NT2/D1 (cell line): Measurements from ENCODE around the gene MYBPH.

Source experiments
- DNase-seq: peaks from one replicate; pipeline ENCODE4 v3.0.0-alpha.2; 2011; ENCODE audit warnings: low read depth, low spot score
- H3K27me3 ChIP-seq: 2 replicates; pipeline ENCODE4 v1.6.0; 2011; ENCODE audit warnings: mild to moderate bottlenecking; ENCODE audit not compliant: insufficient read length, insufficient read depth
- H3K36me3 ChIP-seq: 2 replicates; pipeline ENCODE4 v1.6.1; 2011; ENCODE audit warnings: mild to moderate bottlenecking, low read length, mixed read lengths; ENCODE audit not compliant: insufficient read depth, insufficient read length
- H3K4me1 ChIP-seq: 2 replicates; pipeline ENCODE4 v1.5.1; 2011; ENCODE audit not compliant: insufficient read depth, insufficient read length
- H3K4me3 ChIP-seq: 2 replicates; pipeline ENCODE4 v1.5.1; 2011; ENCODE audit warnings: low read depth; ENCODE audit not compliant: insufficient read length
- H3K9ac ChIP-seq: 2 replicates; pipeline ENCODE4 v1.6.0; 2011; ENCODE audit warnings: low read depth; ENCODE audit not compliant: insufficient read length
- H3K9me3 ChIP-seq: 2 replicates; pipeline ENCODE4 v1.5.1; 2011; ENCODE audit warnings: mild to moderate bottlenecking, low read length; ENCODE audit not compliant: insufficient read depth
- SUZ12 ChIP-seq: IDR thresholded peaks from 2 replicates; pipeline ENCODE4 v1.6.1; 2011; ENCODE audit not compliant: insufficient read length, insufficient read depth; ENCODE audit errors: extremely low read depth
- YY1 ChIP-seq: IDR thresholded peaks from 2 replicates; pipeline ENCODE4 v1.6.1; 2011; ENCODE audit not compliant: insufficient read length, insufficient read depth
- ZNF274 ChIP-seq: IDR thresholded peaks from 2 replicates; pipeline ENCODE4 v1.6.1; 2011; ENCODE audit warnings: mild to moderate bottlenecking, low read depth, low read length

Gene MYBPH

GRCh38 chr1:203128716-203129500, 46.7 kb downstream of the MYBPH start:
- Histone ChIP-seq H3K9me3 (no peaks in the 10 kb centered on the region), H3K27me3 (peaks cover 23% of the 10 kb centered on the region), H3K4me1 (peaks cover 38% of the 10 kb centered on the region), H3K36me3 (peaks cover 39% of the 10 kb centered on the region), H3K9ac (peak overlapping the region; percentile 81), H3K4me3 (peak overlapping the region; percentile 56)
- no peak for DNase-seq
- TF ChIP-seq SUZ12 = no peak
- TF ChIP-seq YY1 = no peak
- no peak for TF ChIP-seq ZNF274

GRCh38 chr1:203128431-203128715, 47.3 kb downstream of the MYBPH start:
- no peaks in the 10 kb centered on the region for H3K9me3 ChIP-seq
- peak overlapping the region; percentile 56 for H3K4me3 ChIP-seq
- TF ChIP-seq SUZ12 (no peak), ZNF274 (no peak), YY1 (no peak)
- H3K27me3 ChIP-seq = peaks cover 23% of the 10 kb centered on the region
- H3K36me3 ChIP-seq = peaks cover 39% of the 10 kb centered on the region
- peaks cover 33% of the 10 kb centered on the region for H3K4me1 ChIP-seq
- peak overlapping the region; percentile 81 for H3K9ac ChIP-seq
- DNase-seq = no peak

DNA sequence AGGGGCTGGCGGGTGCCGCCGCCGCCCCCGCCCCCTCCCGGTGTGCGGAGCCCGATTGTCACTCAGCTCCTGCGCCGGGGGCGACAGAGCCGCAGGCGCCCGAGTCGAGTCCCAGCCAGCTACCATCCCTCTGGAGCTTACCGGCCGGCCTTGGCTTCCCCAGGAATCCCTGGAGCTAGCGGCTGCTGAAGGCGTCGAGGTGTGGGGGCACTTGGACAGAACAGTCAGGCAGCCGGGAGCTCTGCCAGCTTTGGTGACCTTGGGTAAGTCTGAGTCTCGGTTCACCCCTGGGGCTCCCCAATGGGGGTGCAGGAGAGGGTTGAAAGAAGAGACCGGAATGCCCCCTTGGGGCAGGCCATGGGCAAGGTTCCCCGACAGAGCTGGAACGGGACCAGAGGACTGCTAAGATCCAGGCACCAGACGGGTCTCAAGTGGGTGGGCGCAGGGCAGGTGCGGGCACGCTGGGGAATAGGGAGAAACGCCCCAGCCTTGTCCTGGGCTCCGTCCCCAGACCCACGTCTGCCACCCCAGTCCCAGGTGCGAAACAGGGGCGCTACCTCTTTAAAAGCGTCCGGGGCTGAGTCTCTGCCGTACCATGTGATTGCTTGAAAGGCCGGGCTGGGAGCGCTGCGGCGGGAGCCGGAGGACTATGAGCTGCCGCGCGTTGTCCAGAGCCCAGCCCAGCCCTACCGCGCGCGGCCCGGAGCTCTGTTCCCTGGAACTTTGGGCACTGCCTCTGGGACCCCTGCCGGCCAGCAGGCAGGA, 47.8 kb downstream of the MYBPH start, which contains the start of gene ADORA1:
Gene ADORA1 (plus strand): TSS at position 61 of the 765 bp plus-strand sequence. CDS start 1,116 bp downstream, outside the sequence.
- Histone ChIP-seq H3K27me3 (peaks cover 23% of the 10 kb centered on the region), H3K36me3 (peaks cover 39% of the 10 kb centered on the region), H3K4me1 (peaks cover 33% of the 10 kb centered on the region), H3K9ac (peak within 1 kb of the TSS; percentile 81), H3K4me3 (peak within 1 kb of the TSS; percentile 56), H3K9me3 (no peaks in the 10 kb centered on the region)
- TF ChIP-seq YY1 (no peak), SUZ12 (no peak), ZNF274 (no peak)
- DNase-seq = peak; percentile 79

DNA sequence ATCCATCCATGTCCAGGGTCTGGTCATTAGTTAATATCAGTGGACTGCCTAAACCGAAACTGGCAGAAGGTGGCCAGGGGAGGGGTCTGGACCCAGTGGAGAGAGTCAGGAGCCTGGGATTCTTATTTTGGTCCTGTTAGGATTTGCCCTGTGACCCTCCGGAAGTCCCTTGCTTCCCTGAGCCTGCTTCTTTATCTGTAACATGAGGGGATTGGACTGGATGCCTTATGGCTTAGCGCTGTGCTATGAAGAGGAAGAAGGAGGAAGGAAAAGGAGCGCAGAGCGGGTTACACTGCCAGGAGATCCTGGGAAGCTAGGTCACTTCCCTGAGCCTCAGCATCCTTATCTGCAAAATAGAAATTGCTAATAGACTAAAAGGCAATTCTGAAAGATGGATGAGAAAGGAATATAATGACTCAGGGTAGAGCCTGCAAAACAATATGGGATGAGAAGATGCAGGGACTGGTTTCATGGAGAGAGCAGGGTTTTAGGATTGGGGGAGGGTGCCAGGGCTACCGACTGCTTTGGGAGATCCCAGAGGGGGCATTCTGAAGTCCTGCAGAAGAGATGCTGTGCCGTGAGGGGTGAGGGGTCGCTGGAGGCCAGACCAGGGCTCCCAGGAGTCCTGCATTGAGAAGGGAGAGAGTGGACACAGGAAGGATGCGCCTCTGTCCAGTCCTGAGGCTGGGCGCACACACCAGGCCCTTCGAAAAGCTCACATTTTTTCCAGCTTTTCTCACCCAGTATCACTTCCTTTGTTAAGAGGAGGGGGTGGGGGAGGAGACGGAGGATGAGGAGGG, 48.6 kb downstream of the MYBPH start:
- H3K4me1 ChIP-seq = peaks cover 33% of the 10 kb centered on the region
- no peak for TF ChIP-seq ZNF274
- TF ChIP-seq YY1 = no peak
- TF ChIP-seq SUZ12 = no peak
- H3K9ac ChIP-seq = peak overlapping the region; percentile 81
- H3K36me3 ChIP-seq = peaks cover 34% of the 10 kb centered on the region
- H3K27me3 ChIP-seq = peaks cover 29% of the 10 kb centered on the region
- H3K4me3 ChIP-seq = peak overlapping the region; percentile 56
- no peak for DNase-seq
- H3K9me3 ChIP-seq = no peaks in the 10 kb centered on the region

GRCh38 chr1:203126151-203126865, 49.3 kb downstream of the MYBPH start:
- H3K4me1 ChIP-seq = peaks cover 33% of the 10 kb centered on the region
- no peak overlapping the region for H3K9ac ChIP-seq
- no peak for TF ChIP-seq SUZ12
- TF ChIP-seq YY1 = no peak
- no peak for TF ChIP-seq ZNF274
- H3K4me3 ChIP-seq = no peak overlapping the region
- H3K27me3 ChIP-seq = peaks cover 32% of the 10 kb centered on the region
- DNase-seq = no peak
- no peaks in the 10 kb centered on the region for H3K9me3 ChIP-seq
- peaks cover 26% of the 10 kb centered on the region for H3K36me3 ChIP-seq

DNA sequence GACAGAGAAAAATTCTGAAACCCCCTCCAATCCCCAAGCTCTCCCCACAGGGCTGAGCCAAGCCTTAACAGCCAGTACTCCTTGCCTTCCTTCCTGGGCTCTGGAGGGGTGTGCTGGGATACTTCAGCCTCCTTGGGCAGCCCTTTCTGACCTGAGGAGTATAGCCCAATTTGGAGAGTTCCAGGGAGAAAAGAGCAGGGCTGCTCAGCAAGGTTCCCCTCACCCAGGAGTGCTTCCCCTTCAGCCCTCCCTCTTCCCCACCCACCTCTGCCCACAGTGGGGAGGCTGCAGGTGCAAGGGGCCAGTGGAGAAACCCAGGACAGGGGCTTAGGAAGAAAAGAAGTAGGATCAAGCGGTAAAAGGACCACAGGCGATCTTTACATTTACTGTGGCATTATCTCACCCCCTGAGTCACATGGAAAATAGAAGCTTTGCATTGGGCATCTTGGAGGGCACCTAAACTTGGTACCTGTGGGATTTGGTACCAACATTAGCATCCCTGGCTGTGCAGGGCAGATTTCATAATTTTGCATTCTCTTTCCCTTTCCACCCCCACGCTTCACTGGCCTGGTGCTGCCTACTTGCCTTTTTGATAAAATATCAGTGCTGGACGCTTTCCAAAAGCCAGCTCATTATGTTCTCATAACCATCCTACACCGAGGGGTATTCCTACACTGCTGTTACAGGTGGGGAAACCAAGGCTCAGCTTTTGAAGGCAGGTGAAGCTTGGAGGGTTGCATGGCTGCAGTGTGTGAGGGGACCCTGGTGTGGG, 50.9 kb downstream of the MYBPH start:
- Histone ChIP-seq H3K4me3 (no peak overlapping the region), H3K36me3 (peaks cover 11% of the 10 kb centered on the region), H3K4me1 (peaks cover 33% of the 10 kb centered on the region), H3K9ac (no peak overlapping the region), H3K27me3 (peaks cover 40% of the 10 kb centered on the region), H3K9me3 (no peaks in the 10 kb centered on the region)
- TF ChIP-seq SUZ12 = no peak
- no peak for TF ChIP-seq ZNF274
- no peak for TF ChIP-seq YY1
- DNase-seq = no peak
